GM12878 (cell line): ENCODE results near the gene SPCS2. TPM values are rescaled to one million over a fixed set of nuclear protein-coding genes. Genes with fewer than 3 reads are reported as not detected.

Experiments used
- CBX5 ChIP-seq: sonication (generic); IDR thresholded peaks from 2 replicates; pipeline ENCODE4 v1.6.1; 2016; ENCODE audit warnings: low read depth, moderate library complexity, mild to moderate bottlenecking, inconsistent platforms
- CHD2 ChIP-seq: IDR thresholded peaks from 2 replicates; pipeline ENCODE4 v1.6.1; 2011; ENCODE audit warnings: low read depth, low read length, improper control_type of control experiment, borderline replicate concordance
- EGR1 ChIP-seq, 2 experiments: IDR thresholded peaks; 1 replicate in 1 of 2; 2 replicates in 1 of 2; pipeline ENCODE4 v1.6.1; 2011 to 2012; ENCODE audit warnings: low read depth in 2 of 2, low read length in 2 of 2, borderline replicate concordance in 1 of 2, mild to moderate bottlenecking in 1 of 2, moderate library complexity in 1 of 2
- IKZF1 ChIP-seq: fragments of 450-650 bp; conservative IDR thresholded peaks from 2 replicates; pipeline ENCODE4 v1.6.1; 2017; ENCODE audit warnings: antibody characterized with exemption, mild to moderate bottlenecking
- JUNB ChIP-seq: IDR thresholded peaks from 2 replicates; pipeline ENCODE4 v1.6.1; 2016; ENCODE audit warnings: antibody characterized with exemption, mild to moderate bottlenecking
- KLF5 ChIP-seq: fragments of 450-650 bp; IDR thresholded peaks from 2 replicates; pipeline ENCODE4 v1.6.1; 2014; ENCODE audit warnings: mild to moderate bottlenecking; ENCODE audit not compliant: partially characterized antibody
- LARP7 ChIP-seq: fragments of 450-650 bp; IDR thresholded peaks from 2 replicates; pipeline ENCODE4 v1.6.1; 2017; ENCODE audit warnings: mild to moderate bottlenecking
- MEF2A ChIP-seq: IDR thresholded peaks from 2 replicates; pipeline ENCODE4 v1.6.1; 2011; ENCODE audit warnings: low read depth, mild to moderate bottlenecking, low read length, moderate library complexity; ENCODE audit not compliant: insufficient read depth
- MTA3 ChIP-seq: IDR thresholded peaks from 2 replicates; pipeline ENCODE4 v1.6.1; 2012; ENCODE audit warnings: low read length, inconsistent platforms, borderline replicate concordance
- MYB ChIP-seq: fragments of 150-350 bp; IDR thresholded peaks from 2 replicates; pipeline ENCODE4 v1.6.1; 2014; ENCODE audit warnings: mild to moderate bottlenecking, low read depth, low read length, borderline replicate concordance
- NBN ChIP-seq: fragments of 450-650 bp; IDR thresholded peaks from 2 replicates; pipeline ENCODE4 v1.6.1; 2016
- NFXL1 ChIP-seq: fragments of 450-650 bp; IDR thresholded peaks from 2 replicates; pipeline ENCODE4 v1.6.1; 2017; ENCODE audit warnings: antibody characterized with exemption, mild to moderate bottlenecking, borderline replicate concordance
- NKRF ChIP-seq: fragments of 450-650 bp; conservative IDR thresholded peaks from 2 replicates; pipeline ENCODE4 v1.6.1; 2017; ENCODE audit warnings: mild to moderate bottlenecking, moderate library complexity
- RAD21 ChIP-seq: IDR thresholded peaks from 2 replicates; pipeline ENCODE4 v1.6.1; 2011; ENCODE audit warnings: mild to moderate bottlenecking, low read depth, low read length, moderate library complexity; ENCODE audit not compliant: insufficient read depth
- SMC3 ChIP-seq: IDR thresholded peaks from 2 replicates; pipeline ENCODE4 v1.6.1; 2011; ENCODE audit warnings: low read length, improper control_type of control experiment, borderline replicate concordance
- SPI1 ChIP-seq: IDR thresholded peaks from 2 replicates; pipeline ENCODE4 v1.6.1; 2011; ENCODE audit warnings: low read depth, mild to moderate bottlenecking, low read length, moderate library complexity, borderline replicate concordance; ENCODE audit not compliant: insufficient read depth
- SREBF2 ChIP-seq: IDR thresholded peaks from 2 replicates; pipeline ENCODE4 v1.6.1; 2012; ENCODE audit warnings: mild to moderate bottlenecking, low read length
- TAF1 ChIP-seq: IDR thresholded peaks from 2 replicates; pipeline ENCODE4 v1.6.1; 2011; ENCODE audit warnings: mild to moderate bottlenecking, low read depth, low read length, borderline replicate concordance
- ZNF207 ChIP-seq: fragments of 450-650 bp; IDR thresholded peaks from 2 replicates; pipeline ENCODE4 v1.6.1; 2014; ENCODE audit warnings: antibody characterized with exemption, mild to moderate bottlenecking, borderline replicate concordance
- ZNF24 ChIP-seq: fragments of 450-650 bp; IDR thresholded peaks from 2 replicates; pipeline ENCODE4 v1.6.1; 2017; ENCODE audit warnings: antibody characterized with exemption, mild to moderate bottlenecking
- polyA plus RNA-seq, 11 experiments: library from polyadenylated mRNA; depleted of rRNA in 4 of 11; unstranded in 6 of 11; stranded (reverse) in 5 of 11; fragments of >200 nt; fragmentation: Nextera tagmentation in 4 of 11; fragmentation: Illumina TruSeq in 1 of 11; extraction: Ambion mirVana in 4 of 11; extraction: Trizol in 1 of 11; gene quantifications; 1 replicate in 1 of 11; 2 replicates in 10 of 11; pipeline versions ENCODE4 v1.2.1 to v1.2.3, GENCODE V29; 2011 to 2016; ENCODE audit warnings: inconsistent platforms in 2 of 11, missing spikeins in 2 of 11, low read depth in 1 of 11
- total RNA-seq, 4 experiments: library from RNA; depleted of rRNA in 3 of 4; stranded (reverse); fragments of >200 nt in 3 of 4; fragmentation: Illumina TruSeq in 1 of 4; extraction: Trizol in 1 of 4; gene quantifications; 2 replicates each; pipeline versions ENCODE4 v1.2.1 to v1.2.3, GENCODE V29; 2013 to 2021
- TF ChIP-seq, protein P1 (sequence below): fragments of 450-650 bp; IDR thresholded peaks from 2 replicates; pipeline ENCODE4 v1.6.1; 2016; ENCODE audit warnings: mild to moderate bottlenecking
- TF ChIP-seq, protein P2 (sequence below): fragments of 450-650 bp; formaldehyde crosslinking; IDR thresholded peaks from 2 replicates; pipeline ENCODE4 v1.5.0; 2022; ENCODE audit warnings: mild to moderate bottlenecking, missing genetic modification characterization
- TF ChIP-seq, protein P3 (sequence below): fragments of 450-650 bp; IDR thresholded peaks from 2 replicates; pipeline ENCODE4 v1.6.1; 2017; ENCODE audit warnings: mild to moderate bottlenecking, low read depth, inconsistent platforms; ENCODE audit not compliant: poor library complexity, severe bottlenecking

Gene SPCS2
- total and polyA plus RNA-seq, 10 of the 15 experiments (the other 5 are each of a cell fraction or from before 2014, with no cell fraction given): 40.7 to 661 (median 192) TPM

GRCh38 chr11:75022759-75023396 is 73.8 kb downstream of the SPCS2 start (continued):
- TF ChIP-seq CBX5 (no peak), CHD2 (no peak), RAD21 (peak; percentile 95), MTA3 (no peak), MEF2A (no peak), JUNB (no peak), SREBF2 (no peak), EGR1 (IDR thresholded peaks at IDR 0.05; ENCODE audit: borderline replicate concordance in 1 of 2, low read depth in 2 of 2, low read length in 2 of 2) (no peak), IKZF1 (0 out of 2 replicates have a peak, but pooled peaks have one; percentile 27), KLF5 (no peak), NFXL1 (no peak), LARP7 (no peak), SPI1 (no peak), ZNF207 (no peak), NBN (no peak), ZNF24 (0 out of 2 replicates have a peak, but pooled peaks have one; percentile 5), MYB (no peak), NKRF (no peak), SMC3 (peak; percentile 97), TAF1 (no peak)
- TF ChIP-seq, protein P1, sequence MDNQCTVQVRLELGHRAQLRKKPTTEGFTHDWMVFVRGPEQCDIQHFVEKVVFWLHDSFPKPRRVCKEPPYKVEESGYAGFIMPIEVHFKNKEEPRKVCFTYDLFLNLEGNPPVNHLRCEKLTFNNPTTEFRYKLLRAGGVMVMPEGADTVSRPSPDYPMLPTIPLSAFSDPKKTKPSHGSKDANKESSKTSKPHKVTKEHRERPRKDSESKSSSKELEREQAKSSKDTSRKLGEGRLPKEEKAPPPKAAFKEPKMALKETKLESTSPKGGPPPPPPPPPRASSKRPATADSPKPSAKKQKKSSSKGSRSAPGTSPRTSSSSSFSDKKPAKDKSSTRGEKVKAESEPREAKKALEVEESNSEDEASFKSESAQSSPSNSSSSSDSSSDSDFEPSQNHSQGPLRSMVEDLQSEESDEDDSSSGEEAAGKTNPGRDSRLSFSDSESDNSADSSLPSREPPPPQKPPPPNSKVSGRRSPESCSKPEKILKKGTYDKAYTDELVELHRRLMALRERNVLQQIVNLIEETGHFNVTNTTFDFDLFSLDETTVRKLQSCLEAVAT: no peak
- TF ChIP-seq, protein P2, sequence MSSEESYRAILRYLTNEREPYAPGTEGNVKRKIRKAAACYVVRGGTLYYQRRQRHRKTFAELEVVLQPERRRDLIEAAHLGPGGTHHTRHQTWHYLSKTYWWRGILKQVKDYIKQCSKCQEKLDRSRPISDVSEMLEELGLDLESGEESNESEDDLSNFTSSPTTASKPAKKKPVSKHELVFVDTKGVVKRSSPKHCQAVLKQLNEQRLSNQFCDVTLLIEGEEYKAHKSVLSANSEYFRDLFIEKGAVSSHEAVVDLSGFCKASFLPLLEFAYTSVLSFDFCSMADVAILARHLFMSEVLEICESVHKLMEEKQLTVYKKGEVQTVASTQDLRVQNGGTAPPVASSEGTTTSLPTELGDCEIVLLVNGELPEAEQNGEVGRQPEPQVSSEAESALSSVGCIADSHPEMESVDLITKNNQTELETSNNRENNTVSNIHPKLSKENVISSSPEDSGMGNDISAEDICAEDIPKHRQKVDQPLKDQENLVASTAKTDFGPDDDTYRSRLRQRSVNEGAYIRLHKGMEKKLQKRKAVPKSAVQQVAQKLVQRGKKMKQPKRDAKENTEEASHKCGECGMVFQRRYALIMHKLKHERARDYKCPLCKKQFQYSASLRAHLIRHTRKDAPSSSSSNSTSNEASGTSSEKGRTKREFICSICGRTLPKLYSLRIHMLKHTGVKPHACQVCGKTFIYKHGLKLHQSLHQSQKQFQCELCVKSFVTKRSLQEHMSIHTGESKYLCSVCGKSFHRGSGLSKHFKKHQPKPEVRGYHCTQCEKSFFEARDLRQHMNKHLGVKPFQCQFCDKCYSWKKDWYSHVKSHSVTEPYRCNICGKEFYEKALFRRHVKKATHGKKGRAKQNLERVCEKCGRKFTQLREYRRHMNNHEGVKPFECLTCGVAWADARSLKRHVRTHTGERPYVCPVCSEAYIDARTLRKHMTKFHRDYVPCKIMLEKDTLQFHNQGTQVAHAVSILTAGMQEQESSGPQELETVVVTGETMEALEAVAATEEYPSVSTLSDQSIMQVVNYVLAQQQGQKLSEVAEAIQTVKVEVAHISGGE (CRISPR knock-in tag): no peak
- TF ChIP-seq, protein P3, sequence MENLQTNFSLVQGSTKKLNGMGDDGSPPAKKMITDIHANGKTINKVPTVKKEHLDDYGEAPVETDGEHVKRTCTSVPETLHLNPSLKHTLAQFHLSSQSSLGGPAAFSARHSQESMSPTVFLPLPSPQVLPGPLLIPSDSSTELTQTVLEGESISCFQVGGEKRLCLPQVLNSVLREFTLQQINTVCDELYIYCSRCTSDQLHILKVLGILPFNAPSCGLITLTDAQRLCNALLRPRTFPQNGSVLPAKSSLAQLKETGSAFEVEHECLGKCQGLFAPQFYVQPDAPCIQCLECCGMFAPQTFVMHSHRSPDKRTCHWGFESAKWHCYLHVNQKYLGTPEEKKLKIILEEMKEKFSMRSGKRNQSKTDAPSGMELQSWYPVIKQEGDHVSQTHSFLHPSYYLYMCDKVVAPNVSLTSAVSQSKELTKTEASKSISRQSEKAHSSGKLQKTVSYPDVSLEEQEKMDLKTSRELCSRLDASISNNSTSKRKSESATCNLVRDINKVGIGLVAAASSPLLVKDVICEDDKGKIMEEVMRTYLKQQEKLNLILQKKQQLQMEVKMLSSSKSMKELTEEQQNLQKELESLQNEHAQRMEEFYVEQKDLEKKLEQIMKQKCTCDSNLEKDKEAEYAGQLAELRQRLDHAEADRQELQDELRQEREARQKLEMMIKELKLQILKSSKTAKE: no peak
